ENCODE results near the gene MCM7.

Gene MCM7

DNA sequence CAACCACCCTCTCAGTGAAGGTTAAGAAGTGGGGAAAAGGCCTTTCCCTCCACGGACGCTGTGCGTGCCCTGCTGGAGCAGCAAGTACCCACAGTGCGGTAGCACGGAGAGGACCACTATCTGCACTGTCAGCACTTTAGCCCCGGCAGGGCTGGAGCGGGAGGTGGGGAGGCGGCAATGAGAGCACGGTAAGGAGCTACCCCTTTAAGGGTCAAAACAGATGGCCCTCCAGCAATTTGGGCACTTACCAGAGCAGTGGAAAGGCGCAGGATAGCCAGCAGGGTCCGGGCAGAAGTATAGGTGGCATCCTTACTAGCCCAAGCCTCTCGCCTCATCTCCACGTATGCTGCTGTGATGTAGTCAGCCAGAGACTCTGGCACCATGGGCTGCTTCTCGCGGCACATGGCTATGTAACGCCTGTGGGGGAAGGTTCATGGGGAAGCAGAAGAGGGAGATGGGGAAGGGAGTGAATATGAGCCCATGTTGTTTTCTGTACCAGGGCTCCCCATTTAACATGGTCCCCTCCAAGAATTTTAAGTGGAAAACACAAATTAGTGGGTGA lies 7.2 kb downstream of the MCM7 start:
- no peak for DNase-seq (ENCODE audit: low spot score)

DNA sequence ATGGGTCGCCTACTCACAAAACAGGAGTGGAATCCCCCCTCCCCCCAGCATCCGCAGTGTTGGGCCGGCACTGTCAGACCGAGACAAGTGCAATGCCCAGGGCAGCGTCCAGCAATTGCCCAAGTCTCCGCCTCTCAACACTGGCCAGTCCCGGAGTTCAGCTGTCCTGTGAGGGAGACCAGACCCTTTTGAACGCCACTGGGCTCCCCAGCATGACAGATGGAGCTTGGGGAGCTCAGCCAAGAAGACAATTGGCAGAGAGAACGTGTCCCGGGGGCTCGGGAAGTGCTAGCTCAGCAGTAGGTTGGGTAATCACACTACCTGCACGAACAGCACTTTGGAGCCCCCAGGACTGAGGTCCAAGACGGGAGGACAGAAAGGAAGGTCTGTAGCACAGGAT lies 7.7 kb downstream of the MCM7 start:
- DNase-seq (ENCODE audit: low spot score) = no peak

DNA sequence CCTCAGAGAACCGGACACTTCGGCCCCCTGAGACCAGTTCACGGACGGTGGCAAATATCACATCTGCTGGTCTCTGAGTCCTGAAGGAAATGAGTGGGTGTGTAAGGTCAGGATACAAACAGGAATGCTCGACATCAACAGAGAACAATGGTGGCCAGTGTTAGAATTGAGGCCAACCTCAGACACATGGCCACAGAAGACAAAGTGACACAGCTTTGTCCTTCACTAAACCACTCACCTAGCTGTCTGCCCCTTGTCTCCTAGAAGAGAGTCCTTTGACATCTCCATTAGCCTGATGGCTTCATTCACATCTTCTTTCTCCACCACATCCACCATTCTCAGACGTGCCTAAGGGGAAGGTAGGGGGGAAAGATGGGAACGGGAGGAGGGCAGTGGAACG lies 8.1 kb downstream of the MCM7 start:
- DNase-seq (ENCODE audit: low spot score) = no peak

GRCh38 chr7:100091411-100092181 lies 9.6 kb downstream of the MCM7 start:
- peak; percentile 48 for DNase-seq (ENCODE audit: low spot score)

GRCh38 chr7:100090527-100091410 lies 10.4 kb downstream of the MCM7 start:
- peak; percentile 52 for DNase-seq (ENCODE audit: low spot score)

GRCh38 chr7:100089458-100090196 lies 11.6 kb downstream of the MCM7 start:
- peak; percentile 43 for DNase-seq (ENCODE audit: low spot score)

GRCh38 chr7:100088621-100089457 lies 12.4 kb downstream of the MCM7 start, which contains the start of gene COPS6:
COPS6 (plus strand) TSS chr7:100088969; CDS start chr7:100088991, 22 bp downstream.
- peak; percentile 82 for DNase-seq (ENCODE audit: low spot score)

- no peak for DNase-seq (ENCODE audit: low spot score)
Observed at GRCh38 chr7:100088095-100088620, 13.0 kb downstream of the MCM7 start.

DNA sequence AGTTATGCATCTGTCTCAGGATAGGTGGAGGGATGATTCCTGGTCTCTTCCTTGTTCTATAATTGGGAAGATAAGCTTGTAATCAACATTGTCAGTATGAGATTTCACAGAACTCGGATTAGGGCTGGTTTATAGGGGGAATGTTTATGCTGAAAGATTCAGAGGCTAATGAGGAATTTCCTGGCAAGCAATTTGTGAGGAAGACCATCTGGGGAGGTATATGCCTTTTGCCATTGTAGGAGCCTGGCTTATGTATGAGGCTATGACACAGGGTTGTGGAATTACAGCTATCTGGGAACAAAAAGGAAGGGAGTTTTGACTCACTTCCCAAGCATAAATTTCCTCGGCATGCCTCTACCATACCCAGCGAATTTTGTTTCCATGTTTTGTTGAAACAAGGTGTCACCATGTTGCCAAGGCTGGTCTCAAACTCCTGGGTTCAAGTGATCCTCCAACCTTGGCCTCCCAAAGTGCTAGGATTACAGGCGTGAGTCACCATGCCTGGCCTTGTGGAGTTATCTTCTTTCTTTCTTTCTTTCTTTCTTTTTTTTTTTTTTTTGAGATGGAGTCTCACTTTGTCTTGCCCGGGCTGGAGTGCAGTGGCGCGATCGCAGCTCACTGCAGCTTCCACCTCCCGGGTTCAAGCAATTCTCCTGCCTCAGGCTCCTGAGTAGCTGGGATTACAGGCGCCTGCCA lies 14.0 kb downstream of the MCM7 start:
- DNase-seq (ENCODE audit: low spot score) = peak; percentile 96

DNA sequence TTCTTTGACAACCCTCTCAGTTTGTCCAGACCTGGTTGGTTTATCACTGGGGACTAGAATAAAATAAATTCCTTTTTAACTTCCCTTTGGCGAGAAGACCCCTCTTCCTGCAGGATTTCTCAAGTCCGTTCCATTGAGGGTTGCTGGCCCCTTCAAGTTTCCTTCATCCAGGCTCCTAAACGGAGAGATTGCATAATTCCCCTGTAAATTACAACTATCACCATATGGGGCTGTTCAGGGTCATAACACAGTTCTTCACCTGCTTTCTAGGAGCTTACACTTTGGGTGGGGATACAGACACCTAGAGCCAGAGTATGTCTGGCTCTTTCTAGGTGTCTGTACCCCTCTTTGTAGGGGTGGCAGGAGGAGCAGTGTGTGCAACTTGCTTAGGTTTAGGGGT lies 15.7 kb downstream of the MCM7 start:
- DNase-seq (ENCODE audit: low spot score) = no peak

DNA sequence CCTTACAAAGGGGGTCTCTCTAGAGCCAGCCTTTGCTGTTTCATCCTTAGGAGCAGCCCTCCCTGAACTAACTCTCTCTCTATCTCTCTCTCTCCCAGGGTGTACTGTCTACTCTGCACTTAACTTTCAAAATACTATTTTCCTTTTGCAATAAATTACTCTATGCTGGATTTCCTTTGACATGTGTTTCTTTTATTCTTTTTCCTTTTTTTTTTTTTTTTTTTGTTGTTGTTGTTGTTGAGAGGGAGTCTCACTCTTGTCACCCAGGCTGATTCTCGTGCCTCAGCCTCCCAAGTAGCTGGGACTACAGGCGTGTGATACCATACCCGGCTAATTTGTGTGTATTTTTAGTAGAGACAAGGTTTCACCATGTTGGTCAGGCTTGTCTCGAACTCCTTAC lies 18.2 kb downstream of the MCM7 start:
- no peak for DNase-seq (ENCODE audit: low spot score)

GRCh38 chr7:100081535-100082102 lies 19.6 kb downstream of the MCM7 start, which contains the start of gene ZNF3:
ZNF3 (minus strand) TSS chr7:100081723; CDS start chr7:100077357, 4,366 bp downstream.
- DNase-seq (ENCODE audit: low spot score) = peak; percentile 99

GRCh38 chr7:100080907-100081534 lies 20.2 kb downstream of the MCM7 start:
- peak; percentile 44 for DNase-seq (ENCODE audit: low spot score)

- no peak for DNase-seq (ENCODE audit: low spot score)
Observed at GRCh38 chr7:100079024-100079560, 22.1 kb downstream of the MCM7 start.

DNA sequence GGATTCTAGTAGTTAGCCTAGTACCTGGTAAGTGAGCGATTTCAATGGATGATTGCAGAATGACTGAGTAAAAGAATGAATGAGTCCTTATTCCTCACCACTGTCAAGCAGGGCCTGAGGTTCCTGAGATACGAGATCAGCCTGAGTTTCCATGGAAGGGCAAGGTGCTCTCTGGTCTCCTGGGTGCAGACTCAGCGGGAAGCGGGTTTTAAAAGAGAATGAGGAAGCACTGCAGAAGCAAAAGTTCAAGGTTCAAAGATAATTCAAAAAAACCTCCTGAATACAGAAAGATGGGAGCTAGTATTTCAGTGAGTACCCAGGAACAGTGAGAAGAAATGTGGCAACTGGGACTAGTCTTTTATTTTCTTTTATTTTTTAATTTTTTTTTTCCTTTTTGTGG lies 24.0 kb downstream of the MCM7 start:
- DNase-seq (ENCODE audit: low spot score) = peak; percentile 44

DNA sequence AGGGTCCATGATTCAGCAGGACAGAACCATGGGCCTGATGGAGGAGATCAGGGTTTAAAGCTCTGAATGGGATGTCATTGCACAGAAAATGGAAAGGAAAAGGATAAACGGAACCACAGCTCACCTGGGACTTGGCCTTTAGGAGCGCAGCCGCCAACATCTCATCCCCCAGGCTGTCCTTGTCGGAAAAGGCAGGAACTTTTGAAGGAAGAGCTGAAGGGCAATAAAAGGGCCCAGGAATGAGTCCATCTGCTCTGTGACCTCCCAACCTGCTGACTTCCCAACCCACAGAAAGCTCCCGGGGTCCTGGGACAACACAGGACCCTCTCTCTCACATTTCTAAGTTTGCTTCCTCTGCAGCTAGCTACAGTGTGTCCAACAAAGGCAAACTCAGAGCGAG lies 25.8 kb downstream of the MCM7 start:
- no peak for DNase-seq (ENCODE audit: low spot score)

DNA sequence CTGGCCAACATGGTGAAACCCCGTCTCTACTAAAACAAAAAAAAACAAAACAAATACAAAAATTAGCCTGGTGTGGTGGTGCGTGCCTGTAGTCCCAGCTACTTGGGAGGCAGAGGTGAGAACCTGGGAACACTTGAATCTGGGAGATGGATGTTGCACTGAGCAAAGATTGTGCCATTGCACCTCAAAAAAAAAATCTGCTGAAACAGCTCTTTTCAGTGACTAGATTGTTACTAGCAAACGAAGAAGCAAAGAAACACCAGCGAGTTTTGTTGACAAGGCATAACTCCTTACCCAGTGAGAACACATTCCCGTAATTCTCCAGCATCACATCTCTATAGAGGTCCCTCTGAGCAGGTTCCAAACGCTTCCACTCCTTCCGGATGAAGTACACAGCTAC lies 26.4 kb downstream of the MCM7 start:
- no peak for DNase-seq (ENCODE audit: low spot score)

DNA sequence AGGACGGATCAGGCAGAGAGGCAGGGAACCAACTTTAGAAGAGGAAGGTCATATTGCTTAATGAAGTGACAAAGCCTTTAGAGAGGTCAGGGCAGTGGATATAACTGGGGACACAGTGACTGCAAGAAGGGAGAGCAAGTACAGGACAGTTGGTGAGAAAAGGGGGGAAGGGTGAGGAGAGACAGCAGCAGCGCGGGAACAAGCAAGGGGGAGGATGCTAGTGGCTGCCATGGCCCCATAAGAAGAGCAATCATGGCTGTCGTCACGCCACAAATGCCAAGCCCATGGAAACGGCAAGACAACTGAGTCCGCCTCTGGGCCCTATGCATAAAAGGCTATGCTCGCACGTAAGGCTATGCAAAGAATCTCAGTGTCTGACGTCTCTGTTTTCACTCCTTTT lies 28.7 kb downstream of the MCM7 start:
- no peak for DNase-seq (ENCODE audit: low spot score)

Measured in kidney tubule cell (primary cell).